Stimulated activated naive CD4-positive, alpha-beta T cell (primary cell): Measurements from ENCODE around the gene KLHL29.

ENCODE experiments used
- DNase-seq, 6 experiments: peaks; one replicate each; lab custom pipeline; 2025; lab: John Stamatoyannopoulos, UW

Gene KLHL29

GRCh38 chr2:23593752-23594459 is 208.9 kb downstream of the KLHL29 start:
- DNase-seq = no peak

GRCh38 chr2:23594460-23594825 is 209.5 kb downstream of the KLHL29 start:
- no peak for DNase-seq

- no peak for DNase-seq
These were observed 210.0 kb downstream of the KLHL29 start for GRCh38 chr2:23595021-23595420.

GRCh38 chr2:23595601-23596251 is 210.7 kb downstream of the KLHL29 start:
- DNase-seq = no peak

GRCh38 chr2:23596316-23596885 is 211.4 kb downstream of the KLHL29 start:
- DNase-seq = no peak

- DNase-seq = no peak
These were observed 212.7 kb downstream of the KLHL29 start for GRCh38 chr2:23597687-23598086.

GRCh38 chr2:23599006-23599405 is 214.0 kb downstream of the KLHL29 start:
- DNase-seq = no peak

- no peak for DNase-seq
These were observed 214.7 kb downstream of the KLHL29 start for GRCh38 chr2:23599667-23600066.

GRCh38 chr2:23600346-23600745 is 215.4 kb downstream of the KLHL29 start:
- no peak for DNase-seq

GRCh38 chr2:23601301-23601965 is 216.5 kb downstream of the KLHL29 start:
- no peak for DNase-seq

GRCh38 chr2:23602116-23602515 is 217.1 kb downstream of the KLHL29 start:
- no peak for DNase-seq

- DNase-seq = no peak
These were observed 218.2 kb downstream of the KLHL29 start for GRCh38 chr2:23603156-23603555.

GRCh38 chr2:23603581-23603980 is 218.6 kb downstream of the KLHL29 start:
- DNase-seq = no peak

- no peak for DNase-seq
These were observed 219.8 kb downstream of the KLHL29 start for GRCh38 chr2:23604731-23605130.

- DNase-seq = no peak
These were observed 220.3 kb downstream of the KLHL29 start for GRCh38 chr2:23605236-23605635.

- DNase-seq = no peak
These were observed 221.2 kb downstream of the KLHL29 start for GRCh38 chr2:23606196-23606595.

GRCh38 chr2:23606968-23607367 is 222.0 kb downstream of the KLHL29 start:
- no peak for DNase-seq

GRCh38 chr2:23607925-23608324 is 222.9 kb downstream of the KLHL29 start:
- DNase-seq = no peak

- no peak for DNase-seq
These were observed 224.3 kb downstream of the KLHL29 start for GRCh38 chr2:23609254-23609653.

GRCh38 chr2:23611839-23612238 is 226.9 kb downstream of the KLHL29 start:
- no peak for DNase-seq

GRCh38 chr2:23614701-23615100 is 229.7 kb downstream of the KLHL29 start:
- DNase-seq = no peak

- DNase-seq = no peak
These were observed 230.4 kb downstream of the KLHL29 start for GRCh38 chr2:23615216-23616020.
